ENCODE measurements around the gene SV2C. TPM values are rescaled to one million over a fixed set of nuclear protein-coding genes. Genes with fewer than 3 reads are reported as not detected.

SV2C gene
- total and polyA plus RNA-seq, 2 of the 13 experiments (the other 11 are each of a cell fraction or from before 2014, with no cell fraction given) = not detected

GRCh38 chr5:76402886-76403765 lies 319.9 kb downstream of the SV2C start, which contains the start of gene IQGAP2 (continued):
- TF ChIP-seq FOXM1 (CRISPR knock-in tag; IDR thresholded peaks at IDR 0.05) (no peak), TCF7 (IDR thresholded peaks at IDR 0.05; ENCODE audit: low read depth) (no peak), ZNF263 (CRISPR knock-in tag; IDR thresholded peaks at IDR 0.05) (no peak), ATAD3A (CRISPR knock-in tag; IDR thresholded peaks at IDR 0.05) (no peak)
- TF ChIP-seq, protein P1, sequence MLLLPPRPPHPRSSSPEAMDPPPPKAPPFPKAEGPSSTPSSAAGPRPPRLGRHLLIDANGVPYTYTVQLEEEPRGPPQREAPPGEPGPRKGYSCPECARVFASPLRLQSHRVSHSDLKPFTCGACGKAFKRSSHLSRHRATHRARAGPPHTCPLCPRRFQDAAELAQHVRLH (CRISPR knock-in tag; IDR thresholded peaks at IDR 0.05; ENCODE audit: borderline replicate concordance, low read depth) = peak; percentile 63; the same call in 1 of the 2 replicates

Small RNAs within 50 kb of the gene (small RNA-seq; reads per million reads assigned to genes)
- gene AC113404.2 (ENCODE audit: insufficient read depth in 2 of 3, insufficient read length in 3 of 3, low read depth in 2 of 3, low replicate concordance in 1 of 3) = 0 reads per million in 3 experiments
- gene RNA5SP186 (ENCODE audit: insufficient read depth in 2 of 3, insufficient read length in 3 of 3, low read depth in 2 of 3, low replicate concordance in 1 of 3) = 0 reads per million in 3 experiments
